Ishikawa (cell line): ENCODE results near the gene FGF21.

Experiments used
- CEBPB ChIP-seq: IDR thresholded peaks from 2 replicates; pipeline ENCODE4 v1.6.1; 2012
- TF ChIP-seq, protein P1 (sequence below): IDR thresholded peaks from 2 replicates; pipeline ENCODE4 v1.6.1; 2012

DNA sequence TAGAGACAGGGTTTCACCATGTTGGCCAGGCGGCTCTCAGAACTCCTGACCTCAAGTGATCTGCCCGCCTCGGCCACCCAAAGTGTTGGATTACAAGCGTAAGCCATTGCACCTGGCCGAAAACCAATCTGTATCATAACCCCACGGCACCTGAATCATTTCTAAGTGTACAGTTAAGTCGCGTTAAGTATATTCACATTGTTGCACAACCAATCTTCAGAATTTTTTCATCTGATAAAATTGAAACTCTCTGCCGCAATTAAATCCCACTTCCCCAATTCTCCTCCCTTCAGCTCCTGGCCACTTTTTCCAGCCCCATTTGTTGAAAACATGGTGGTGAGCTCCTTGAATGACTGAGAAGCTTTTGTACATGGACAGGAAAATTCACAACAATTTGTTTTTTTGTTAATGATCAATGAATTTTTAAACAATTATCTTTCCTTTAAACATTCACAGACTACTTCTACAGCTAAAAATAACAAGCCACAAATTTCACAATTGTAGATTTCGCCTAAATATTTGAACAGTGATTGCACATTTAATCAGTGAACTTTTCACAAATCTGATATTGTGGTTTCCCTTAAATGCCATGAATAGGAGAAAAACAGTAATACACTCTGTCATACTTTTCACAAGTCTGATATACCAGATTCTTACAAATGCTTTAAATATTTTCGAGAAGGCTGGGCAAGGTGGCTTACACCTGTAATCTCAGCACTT lies 13.8 kb downstream of the FGF21 start:
- TF ChIP-seq, protein P1, sequence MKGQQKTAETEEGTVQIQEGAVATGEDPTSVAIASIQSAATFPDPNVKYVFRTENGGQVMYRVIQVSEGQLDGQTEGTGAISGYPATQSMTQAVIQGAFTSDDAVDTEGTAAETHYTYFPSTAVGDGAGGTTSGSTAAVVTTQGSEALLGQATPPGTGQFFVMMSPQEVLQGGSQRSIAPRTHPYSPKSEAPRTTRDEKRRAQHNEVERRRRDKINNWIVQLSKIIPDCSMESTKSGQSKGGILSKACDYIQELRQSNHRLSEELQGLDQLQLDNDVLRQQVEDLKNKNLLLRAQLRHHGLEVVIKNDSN, result no peak
- no peak for TF ChIP-seq CEBPB
